Psoas muscle (tissue), 8 donors: ENCODE measurements around the gene MAPKAPK2. TPM values are rescaled to one million over a fixed set of nuclear protein-coding genes. Genes with fewer than 3 reads are reported as not detected.

Source experiments
- ATAC-seq, 4 donors: fragments of 200-7000 bp; cut with Tn5 transposase; one replicate each; pipeline ENCODE4 v1.9.1; 2020; ENCODE audit warnings: moderate library complexity in 3 of 4, mild to moderate bottlenecking in 2 of 4
- DNase-seq, 2 donors: peaks; one replicate each; pipeline ENCODE4 v3.0.0-alpha.2; 2020
- H3K27ac ChIP-seq: fragments of 200-600 bp; one replicate; pipeline ENCODE4 v1.8.0; 2022
- H3K27me3 ChIP-seq, 3 donors: fragments of 200-600 bp in 1 of 3; one replicate each; pipeline versions ENCODE4 v1.6.1 to v1.8.0; 2013 to 2022; ENCODE audit warnings: low read length in 2 of 3, mild to moderate bottlenecking in 2 of 3, moderate library complexity in 1 of 3; ENCODE audit not compliant: insufficient read depth in 3 of 3
- H3K36me3 ChIP-seq, 2 donors: fragments of 200-600 bp in 1 of 2; one replicate each; pipeline versions ENCODE4 v1.6.1 to v1.8.0; 2013 to 2022; ENCODE audit warnings: low read depth in 1 of 2, mild to moderate bottlenecking in 1 of 2, moderate library complexity in 1 of 2; ENCODE audit not compliant: insufficient read depth in 1 of 2
- H3K4me1 ChIP-seq: fragments of 200-600 bp; one replicate; pipeline ENCODE4 v1.8.0; 2022
- H3K4me3 ChIP-seq: fragments of 200-600 bp; one replicate; pipeline ENCODE4 v1.8.0; 2022; ENCODE audit warnings: mild to moderate bottlenecking
- H3K9me3 ChIP-seq: fragments of 200-600 bp; one replicate; pipeline ENCODE4 v1.8.0; 2022
- CTCF ChIP-seq: fragments of 200-600 bp; IDR thresholded peaks from one replicate; pipeline ENCODE4 v1.8.0; 2022; ENCODE audit warnings: antibody characterized with exemption
- WGBS, 3 donors: extraction: QIAGEN DNeasy Blood & Tissue Kit; methylation state at CpG; one replicate each; pipeline versions ENCODE4 v1.1.6 to v1.1.7; 2013; 5-methylcytosine and 5-hydroxymethylcytosine counted together
- intact Hi-C, 2 donors: fragments of 100-400 bp; cut with DNase I; formaldehyde crosslinking; loops; one replicate each; pipeline versions ENCODE4 v1.11.0 to v1.14.2; 2022
- polyA plus RNA-seq, 3 donors: library from polyadenylated mRNA; stranded (reverse); fragments of 200-250 nt; gene quantifications; one replicate each; pipeline ENCODE4 v1.2.3, GENCODE V29; 2013
- total RNA-seq, 4 donors: library from RNA; stranded (reverse); fragmentation: NEBNext Ultra II Directional in 2 of 4; extraction: Animal tissue kit (Norgen Biotek cat#: 25700) in 2 of 4; gene quantifications; one replicate each; pipeline versions ENCODE4 v1.2.1 to v1.2.4, GENCODE V29; 2021 to 2023
- donor health status: healthy with polysubstance abuse.
- donor health status: DM: no; HTN: no; CAD: no; lungs with moderate emphysema.
- donor health status: Bipolar disorder and iron deficiency.
- donor health status: healthy.
- donor health status: DM: yes; HTN: yes; CAD: no.
- donor health status: DM: no; HTN: no; CAD: no.
- donor health status: DM: no; HTN: no; CAD: no.
- donor health status: DM: yes; HTN: yes; CAD: no.

The MAPKAPK2 gene
- total and polyA plus RNA-seq, 7 donors = 89.4 to 198 (median 139) TPM

GRCh38 chr1:206727981-206728696 lies 43.4 kb downstream of the MAPKAPK2 start:
- 61 to 79% (median 75%) methylated on average over 8 of the region's 8 CpGs for WGBS, 3 donors
- H3K4me3 ChIP-seq = no peak overlapping the region
- peaks cover 8 to 45% of the 10 kb centered on the region in 2 donors for H3K36me3 ChIP-seq
- DNase-seq = no peak
- no peak for TF ChIP-seq CTCF
- H3K9me3 ChIP-seq = no peaks in the 10 kb centered on the region
- ATAC-seq = no peak
- no peak overlapping the region for H3K27ac ChIP-seq
- peaks cover 46% of the 10 kb centered on the region for H3K4me1 ChIP-seq
- H3K27me3 ChIP-seq = no peaks in the 10 kb centered on the region
- intact Hi-C loops = loop anchor here in 1 of 2 donors (2.0 to 5.0 kb wide), 2 partner anchors 79 to 185 kb away; no protein-coding TSS in a partner anchor

DNA sequence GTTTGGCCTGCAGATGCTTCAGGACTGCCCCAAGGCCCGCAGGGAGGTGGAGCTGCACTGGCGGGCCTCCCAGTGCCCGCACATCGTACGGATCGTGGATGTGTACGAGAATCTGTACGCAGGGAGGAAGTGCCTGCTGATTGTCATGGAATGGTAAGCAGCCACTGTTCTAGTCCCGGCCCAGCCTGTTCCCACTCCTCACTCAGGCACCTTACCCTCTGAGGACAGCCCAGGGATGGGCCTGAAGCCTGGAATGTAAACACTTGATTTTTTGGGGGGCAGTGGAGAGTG lies 43.9 kb downstream of the MAPKAPK2 start:
- DNase-seq = no peak
- no peak overlapping the region for H3K4me3 ChIP-seq
- H3K9me3 ChIP-seq = no peaks in the 10 kb centered on the region
- no peak for ATAC-seq
- H3K36me3 ChIP-seq = peaks cover 8 to 50% of the 10 kb centered on the region in 2 donors
- peaks cover 41% of the 10 kb centered on the region for H3K4me1 ChIP-seq
- no peaks in the 10 kb centered on the region for H3K27me3 ChIP-seq
- intact Hi-C loops = loop anchor here in 1 of 2 donors (5.0 kb wide), 1 partner anchor 79 kb away; no protein-coding TSS in a partner anchor
- no peak overlapping the region for H3K27ac ChIP-seq
- 88 to 90% (median 89%) methylated on average over 5 to 9 of the region's 9 CpGs for WGBS, 3 donors
- TF ChIP-seq CTCF = no peak

- Histone ChIP-seq H3K27me3 (no peaks in the 10 kb centered on the region), H3K9me3 (no peaks in the 10 kb centered on the region), H3K27ac (no peak overlapping the region), H3K4me1 (peaks cover 37% of the 10 kb centered on the region), H3K4me3 (no peak overlapping the region), H3K36me3 (peaks cover 8 to 53% of the 10 kb centered on the region in 2 donors)
- DNase-seq (no peak), ATAC-seq (no peak)
- intact Hi-C loops = loop anchor here in 1 of 2 donors (5.0 kb wide), 1 partner anchor 78 kb away; no protein-coding TSS in a partner anchor
- 85 to 96% (median 94%) methylated on average over 6 of the region's 6 CpGs for WGBS, 3 donors
- no peak for TF ChIP-seq CTCF
Measured at GRCh38 chr1:206729050-206729449, 44.3 kb downstream of the MAPKAPK2 start.

GRCh38 chr1:206729507-206729906 lies 44.8 kb downstream of the MAPKAPK2 start:
- peaks cover 8 to 58% of the 10 kb centered on the region in 2 donors for H3K36me3 ChIP-seq
- no peak for TF ChIP-seq CTCF
- no peak overlapping the region for H3K27ac ChIP-seq
- 92 to 94% (median 93%) methylated on average over 3 of the region's 3 CpGs for WGBS, 3 donors
- H3K27me3 ChIP-seq = no peaks in the 10 kb centered on the region
- ATAC-seq (no peak), DNase-seq (no peak)
- no peaks in the 10 kb centered on the region for H3K9me3 ChIP-seq
- H3K4me1 ChIP-seq = peaks cover 32% of the 10 kb centered on the region
- no peak overlapping the region for H3K4me3 ChIP-seq
- intact Hi-C loops = loop anchor here in 1 of 2 donors (5.0 kb wide), 1 partner anchor 78 kb away; no protein-coding TSS in a partner anchor
